NAMALWA (cell line): Measurements from ENCODE around the gene CEBPZOS.

Experiments used
- DNase-seq: peaks from one replicate; pipeline ENCODE4 v3.0.0-alpha.2; 2015; ENCODE audit warnings: low spot score

Gene CEBPZOS

DNA sequence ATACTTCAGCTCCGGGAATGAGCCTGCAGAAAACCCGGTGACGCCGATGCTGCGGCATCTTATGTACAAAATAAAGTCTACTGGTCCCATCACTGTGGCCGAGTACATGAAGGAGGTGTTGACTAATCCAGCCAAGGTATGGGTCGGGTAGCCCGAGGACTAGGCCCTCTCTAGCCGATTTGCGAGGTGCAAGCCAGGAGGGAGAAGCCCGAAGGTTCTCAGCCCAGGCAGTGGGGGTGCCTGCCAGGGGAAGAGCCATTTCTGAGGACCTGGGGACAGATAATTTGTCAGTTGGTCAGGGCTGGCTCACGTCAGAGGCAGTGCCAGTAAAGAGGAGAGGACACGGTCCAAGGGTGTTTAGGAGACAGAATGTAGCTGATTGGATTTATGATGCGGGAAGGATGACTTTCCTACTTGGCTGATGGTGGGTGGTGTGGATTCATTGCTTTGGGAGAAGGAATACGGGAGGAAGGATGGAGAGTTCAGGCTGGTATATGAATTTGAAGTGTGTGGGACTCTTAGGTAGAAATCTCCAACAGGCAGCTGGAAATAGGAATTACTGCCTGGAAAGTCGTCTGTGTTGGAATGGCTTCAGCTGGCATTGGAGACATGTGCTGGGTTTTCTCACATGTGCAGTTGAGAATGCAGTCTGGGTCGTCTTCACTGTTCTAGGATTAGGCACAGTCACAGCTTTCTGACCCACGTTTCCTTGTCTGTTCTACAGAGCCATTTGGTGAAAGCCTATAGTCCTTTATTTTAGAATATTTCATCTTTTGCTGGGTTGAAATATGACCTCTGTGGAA, 36.0 kb downstream of the CEBPZOS start:
- no peak for DNase-seq

GRCh38 chr2:37243435-37243834, 47.1 kb downstream of the CEBPZOS start:
- no peak for DNase-seq

- no peak for DNase-seq
These were observed 47.7 kb downstream of the CEBPZOS start for GRCh38 chr2:37244017-37244416.

DNA sequence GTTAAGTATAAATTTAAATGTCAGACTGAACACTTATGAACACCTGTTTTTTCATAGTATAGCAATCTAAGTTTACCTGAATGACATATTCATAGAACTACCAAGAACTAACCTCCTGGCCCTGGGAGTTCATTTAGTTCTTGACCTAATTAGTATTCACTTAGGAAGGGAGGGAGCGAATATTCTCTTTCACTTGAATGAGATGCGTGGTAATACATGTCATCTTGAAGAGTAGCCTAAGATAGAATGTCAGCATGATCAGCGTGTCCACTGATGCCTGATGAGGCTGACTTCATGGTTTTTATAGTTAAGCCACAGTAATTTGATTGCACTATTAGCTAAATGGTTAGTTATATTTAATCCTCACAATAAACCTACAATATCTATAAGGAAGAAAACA, 48.5 kb downstream of the CEBPZOS start:
- DNase-seq: no peak

GRCh38 chr2:37246205-37246604, 49.9 kb downstream of the CEBPZOS start:
- DNase-seq: no peak

GRCh38 chr2:37250869-37251740, 54.8 kb downstream of the CEBPZOS start:
- no peak for DNase-seq
